OCI-M2 (cell line): ENCODE data around the gene ACBD3.

Experiments used
- DNase-seq: peaks from one replicate; lab custom pipeline; 2025; ENCODE audit not compliant: unreplicated experiment; lab: John Stamatoyannopoulos, UW

The ACBD3 gene

DNA sequence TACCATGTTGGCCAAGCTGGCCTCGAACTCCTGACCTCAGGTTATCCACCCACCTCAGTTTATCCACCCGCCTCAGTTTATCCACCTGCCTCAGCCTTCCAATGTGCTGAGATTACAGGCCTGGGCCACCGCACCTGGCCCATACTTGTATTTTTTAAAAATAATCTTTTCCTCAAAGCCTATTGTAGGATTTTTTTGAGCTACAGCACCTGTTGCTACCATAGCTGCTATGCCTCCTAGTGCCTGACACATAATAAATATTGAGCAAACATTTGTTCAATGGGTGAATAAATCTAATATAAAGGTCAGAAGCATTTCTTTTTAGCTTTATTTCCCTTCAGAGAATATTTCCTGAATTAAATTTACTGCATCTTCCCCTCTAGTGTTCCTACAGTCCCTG, 15.7 kb upstream of the ACBD3 start:
- DNase-seq: no peak

DNA sequence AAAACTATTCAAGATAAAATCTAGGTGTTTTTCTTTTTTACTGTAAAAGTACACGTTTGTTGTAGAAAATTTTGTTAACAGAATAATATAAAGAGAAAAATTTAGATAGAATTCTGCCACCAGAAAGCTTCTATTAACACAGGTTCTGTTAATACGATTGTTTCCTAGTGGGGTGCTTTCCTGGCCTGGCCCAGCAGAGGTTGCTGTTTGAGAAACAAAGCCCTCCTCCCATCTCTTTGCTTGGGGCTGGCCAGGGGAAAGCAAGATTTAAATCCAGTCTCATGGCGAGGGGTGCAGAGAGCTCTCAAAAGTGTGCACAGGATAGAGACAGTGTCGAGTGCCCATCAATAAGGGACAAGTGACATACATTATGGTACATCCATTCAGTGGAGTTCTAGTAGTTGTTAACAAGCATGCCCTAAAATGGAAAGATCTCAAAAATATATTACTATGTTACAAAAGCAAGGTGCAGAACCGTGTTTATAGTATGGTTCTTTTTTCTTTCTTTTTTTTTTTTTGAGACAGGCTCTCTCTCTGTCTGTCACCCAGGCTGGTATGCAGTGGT, 14.6 kb upstream of the ACBD3 start:
- DNase-seq: no peak

DNA sequence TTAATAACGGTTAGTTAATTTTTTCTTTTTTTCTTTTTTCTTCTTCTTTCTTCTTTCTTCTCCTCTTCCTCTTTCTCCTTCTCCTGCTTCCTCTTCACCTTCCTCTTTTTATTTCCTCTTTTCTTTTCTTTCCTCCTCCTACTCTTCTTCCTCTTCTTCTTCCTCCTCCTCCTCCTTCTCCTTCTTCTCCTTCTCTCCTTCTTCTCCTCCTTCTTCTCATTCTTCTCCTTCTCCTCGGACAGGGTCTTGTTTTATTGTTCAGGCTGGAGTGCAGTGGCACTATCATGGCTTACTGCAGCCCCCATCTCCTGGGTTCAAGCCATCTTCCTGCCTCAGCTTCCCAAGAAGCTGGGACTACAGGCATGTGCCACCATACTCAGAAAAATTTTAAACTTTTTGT, 13.4 kb upstream of the ACBD3 start:
- no peak for DNase-seq

DNA sequence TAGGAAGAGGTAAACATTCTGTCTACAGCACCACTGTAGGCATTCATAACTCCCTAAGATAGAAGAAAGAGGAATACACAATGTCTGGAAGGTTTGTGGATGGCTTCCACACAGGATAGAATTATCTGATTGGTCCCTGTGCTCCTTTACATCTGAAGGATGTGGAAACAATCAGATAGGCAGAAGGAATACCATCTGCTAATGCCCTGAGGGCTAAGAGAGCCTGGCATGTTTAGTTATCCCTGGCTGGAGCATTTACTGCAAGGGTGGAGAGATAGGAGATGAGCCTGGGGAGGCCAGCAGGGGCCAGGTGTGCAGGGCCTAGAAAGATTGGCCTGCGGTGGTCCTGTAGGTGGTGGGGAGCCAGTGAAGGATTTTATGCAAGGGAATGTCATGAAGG, 8.6 kb upstream of the ACBD3 start:
- no peak for DNase-seq

DNA sequence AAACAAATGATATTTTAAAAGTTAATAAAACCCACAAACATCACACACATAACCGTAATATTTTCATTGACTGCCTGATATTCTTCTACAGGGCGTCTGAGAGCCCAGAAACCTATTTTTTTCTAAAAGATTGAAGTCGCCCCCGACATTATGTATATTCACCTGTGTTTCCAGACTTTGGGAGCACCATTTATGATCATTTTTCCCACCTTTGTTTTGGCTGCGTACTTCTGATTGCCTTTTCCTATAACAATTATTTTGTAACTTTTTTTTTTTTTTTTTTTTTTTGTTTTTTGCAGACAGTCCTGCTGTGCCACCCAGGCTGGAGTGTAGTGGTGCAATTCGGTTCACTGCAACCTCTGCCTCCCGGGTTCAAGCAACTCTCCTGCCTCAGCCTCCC, 839 bp upstream of the ACBD3 start:
- no peak for DNase-seq

DNA sequence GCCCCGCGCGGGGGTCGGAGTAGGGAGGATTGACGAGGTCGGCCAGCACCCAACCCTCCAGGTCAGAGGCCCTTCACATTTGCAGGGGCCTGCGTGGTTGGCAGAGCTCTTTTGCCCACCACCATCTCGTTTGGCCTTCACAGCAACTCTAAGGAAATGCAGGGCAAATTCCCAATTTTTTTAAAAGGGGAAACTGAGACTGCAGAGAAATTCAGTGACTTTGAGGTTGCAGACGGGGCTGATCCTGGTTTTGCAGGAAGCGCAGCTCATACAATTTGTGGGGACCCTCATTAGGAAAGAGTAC, 430 bp upstream of the ACBD3 start:
- DNase-seq: no peak

DNA sequence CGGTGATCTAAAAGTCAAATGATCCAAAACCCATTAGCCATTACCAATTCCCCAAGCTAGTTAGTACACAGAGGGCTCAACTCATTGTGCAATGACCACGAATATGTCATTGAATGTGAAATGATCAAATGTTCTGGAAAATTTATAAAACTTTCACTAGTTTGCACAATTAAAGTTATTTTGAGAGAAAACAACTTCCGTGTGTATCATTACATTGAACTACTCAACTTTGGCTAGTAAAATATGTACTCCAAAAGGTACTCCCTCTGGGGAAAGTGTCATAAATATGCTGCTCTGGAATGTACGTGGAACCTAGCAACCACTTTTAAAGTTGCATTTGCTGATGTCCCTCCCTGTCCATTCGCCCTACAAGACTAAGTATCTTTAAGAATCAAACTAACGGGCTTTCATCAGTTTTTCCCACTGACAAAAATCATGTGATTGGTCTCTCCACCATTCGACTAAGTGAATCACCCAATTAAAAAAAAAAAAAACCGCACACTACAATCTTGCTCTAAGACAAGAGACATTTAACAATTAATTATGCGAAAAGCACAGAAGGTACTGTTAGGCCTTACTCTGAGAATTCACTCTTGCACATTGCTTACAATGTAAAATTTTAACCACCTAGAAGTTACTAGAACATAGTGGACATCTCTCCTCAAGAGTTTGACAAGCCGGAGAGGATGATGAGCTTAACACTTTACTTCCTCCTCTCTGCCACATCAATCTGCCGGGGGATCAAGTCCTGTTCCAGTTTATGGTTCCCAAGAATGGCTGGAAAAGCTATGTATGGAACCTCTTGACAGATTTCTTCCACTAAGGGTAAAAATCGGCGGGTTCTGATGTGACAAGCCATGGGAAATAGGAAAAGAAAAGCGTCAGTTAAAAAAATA, 1.2 kb downstream of the ACBD3 start:
- DNase-seq: no peak

DNA sequence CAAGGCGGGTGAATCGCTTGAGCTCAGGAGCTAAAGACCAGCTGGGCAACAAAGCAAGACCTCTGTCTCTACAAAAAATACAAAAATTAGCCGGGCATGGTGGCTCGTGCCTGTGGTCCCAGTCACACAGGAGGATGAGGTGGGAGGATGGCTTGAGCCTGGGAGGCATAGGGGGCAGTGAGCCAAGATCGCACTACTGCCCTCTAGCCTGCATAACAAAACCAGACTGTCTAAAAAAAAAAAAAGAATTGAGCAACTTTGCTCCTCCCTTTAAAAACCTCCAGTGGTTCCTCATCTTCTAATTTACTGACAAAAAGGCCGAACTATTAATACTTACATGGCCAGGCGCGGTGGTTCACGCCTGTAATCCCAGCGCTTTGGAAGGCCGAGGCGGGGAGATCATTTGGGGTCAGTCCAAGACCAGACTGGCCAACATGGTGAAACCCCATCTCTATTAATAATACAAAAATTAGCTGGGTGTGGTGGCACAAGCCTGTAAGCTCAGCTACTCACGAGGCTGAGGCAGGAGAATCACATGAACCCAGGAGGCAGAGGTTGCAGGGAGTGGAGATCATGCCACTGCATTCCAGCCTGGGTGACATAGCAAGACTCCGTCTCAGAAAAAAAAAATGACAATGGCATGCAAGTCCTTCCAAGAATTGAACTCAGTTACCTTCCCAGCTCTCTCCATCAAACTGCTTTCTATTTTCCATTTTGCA, 4.4 kb downstream of the ACBD3 start:
- DNase-seq: no peak

DNA sequence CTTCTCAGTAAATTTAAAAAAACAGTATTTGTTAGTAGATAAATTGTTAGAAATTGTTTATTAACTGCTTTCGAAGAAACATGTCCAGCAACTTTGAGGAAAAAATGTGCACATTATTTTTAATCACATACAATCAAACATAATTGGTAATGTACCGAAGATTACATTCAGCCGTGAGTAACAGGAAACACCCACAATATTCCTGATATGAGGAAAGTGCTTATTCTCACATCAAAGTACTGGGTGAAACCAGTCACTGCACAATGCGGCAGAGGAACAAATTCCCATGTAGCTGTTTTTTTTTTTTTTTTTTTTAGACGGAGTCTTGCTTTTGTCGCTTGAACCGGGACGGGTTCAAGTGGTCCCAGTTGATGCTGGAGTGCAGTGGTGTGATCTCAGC, 9.7 kb downstream of the ACBD3 start:
- DNase-seq: no peak

DNA sequence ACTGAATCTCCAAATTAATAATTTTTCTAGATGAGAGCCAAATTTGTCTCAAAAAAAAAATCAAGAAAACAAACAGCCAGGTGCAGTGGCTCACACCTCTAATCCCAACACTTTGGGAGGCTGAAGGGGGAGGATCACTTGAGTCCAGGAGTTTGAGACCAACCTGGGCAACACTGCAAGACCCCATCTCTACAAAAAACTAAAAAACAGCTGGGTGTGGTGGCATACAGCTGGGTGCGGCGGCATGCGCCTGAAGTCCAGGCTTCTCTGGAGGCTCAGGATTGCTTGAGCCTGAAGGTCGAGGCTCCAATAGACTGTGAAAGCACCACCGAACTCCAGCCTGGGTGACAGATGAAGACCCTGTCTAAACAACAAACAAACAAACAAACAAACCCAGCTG, 14.0 kb downstream of the ACBD3 start:
- DNase-seq: no peak

DNA sequence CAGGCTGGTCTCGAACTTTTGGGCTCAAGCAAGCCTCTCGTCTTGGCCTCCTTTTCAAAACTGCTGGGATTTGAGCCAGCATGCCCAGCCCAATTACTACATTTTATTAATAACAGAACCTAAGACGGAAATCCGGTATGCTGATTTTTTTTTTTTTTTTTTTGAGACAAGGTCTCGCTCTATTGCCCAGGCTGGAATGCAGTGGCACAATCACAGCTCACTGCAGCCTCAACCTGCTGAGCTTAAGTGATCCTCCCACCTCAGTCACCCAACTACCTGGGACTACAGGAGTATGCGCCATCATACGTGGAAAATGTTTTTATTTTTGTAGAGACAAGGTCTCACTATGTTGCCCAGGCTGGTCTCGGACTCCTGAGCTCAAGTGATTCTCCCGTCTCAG, 20.2 kb downstream of the ACBD3 start:
- DNase-seq: no peak

DNA sequence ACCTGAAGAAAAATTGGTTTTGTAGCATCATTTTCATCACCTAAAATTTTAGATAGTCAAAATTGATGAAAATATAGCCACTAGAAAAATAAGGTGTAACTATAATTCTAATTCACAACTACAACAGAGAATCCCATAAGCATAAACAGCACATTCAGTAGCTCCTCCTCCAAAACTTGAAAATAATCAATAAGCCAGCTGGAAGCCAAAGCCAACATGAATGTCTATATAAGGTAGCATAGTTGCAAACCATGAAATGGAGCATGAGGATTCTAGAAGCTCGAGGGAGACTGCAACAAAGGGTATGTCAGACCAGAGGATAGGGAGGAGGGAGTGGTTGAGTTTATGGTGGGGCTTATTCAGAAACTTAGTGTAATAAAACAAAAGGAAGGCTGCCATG, 22.4 kb downstream of the ACBD3 start:
- DNase-seq: no peak

DNA sequence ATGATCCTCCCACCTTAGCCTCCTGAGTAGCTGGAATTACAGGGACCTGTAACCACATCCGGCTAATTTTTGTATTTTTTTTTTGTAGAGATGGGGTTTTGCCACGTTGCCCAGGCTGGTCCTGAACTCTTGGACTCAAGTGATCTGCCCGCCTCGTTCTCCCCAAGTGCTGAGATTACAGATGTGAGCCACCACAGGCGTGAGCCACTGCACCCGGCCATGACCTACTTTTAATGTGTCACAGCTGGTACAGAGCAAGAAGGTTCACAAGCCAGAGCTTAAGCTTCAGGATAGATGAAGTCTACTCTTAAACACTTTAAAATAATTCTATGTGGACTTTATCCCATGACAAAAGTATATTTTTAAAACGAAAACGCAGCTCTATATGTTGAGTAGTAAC, 23.6 kb downstream of the ACBD3 start:
- DNase-seq: no peak

DNA sequence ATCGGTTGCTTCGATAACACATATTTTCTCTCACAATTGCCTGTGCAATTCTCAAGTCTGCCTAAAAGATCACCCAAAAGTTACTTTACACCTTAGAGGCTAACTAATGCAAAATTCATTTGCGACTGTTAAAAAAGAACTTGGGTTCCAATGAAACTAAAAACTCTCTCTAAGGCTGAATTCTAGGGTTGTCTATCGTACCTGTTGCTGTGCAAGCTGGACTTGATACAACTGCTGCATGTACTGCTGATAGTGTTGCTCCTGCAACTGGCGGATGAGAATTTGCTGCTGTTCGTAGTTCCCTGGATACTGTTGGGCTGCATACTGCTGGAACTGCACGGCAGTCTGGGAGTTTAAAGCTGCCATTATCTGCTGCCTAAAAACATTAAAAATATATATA, 27.6 kb downstream of the ACBD3 start:
- DNase-seq: no peak

DNA sequence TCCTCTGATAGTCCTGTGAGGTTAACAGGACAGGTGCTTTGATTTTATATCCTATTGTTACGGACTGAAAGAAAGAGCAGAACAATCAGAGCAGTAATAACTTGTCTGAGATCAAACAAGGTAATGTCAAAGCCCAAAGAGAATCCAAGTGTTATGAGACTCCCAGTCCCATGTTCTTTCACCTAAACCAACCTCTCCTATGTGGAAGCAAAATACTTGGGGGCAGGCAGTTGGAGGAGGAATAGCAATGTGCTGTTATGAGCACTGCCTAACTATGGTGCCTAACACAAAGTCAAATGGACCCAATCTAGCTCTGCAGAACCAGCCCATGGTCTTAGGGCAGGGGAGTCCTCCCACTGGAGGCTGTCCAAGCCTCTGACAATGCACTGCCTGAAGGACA, 28.1 kb downstream of the ACBD3 start:
- DNase-seq: no peak

DNA sequence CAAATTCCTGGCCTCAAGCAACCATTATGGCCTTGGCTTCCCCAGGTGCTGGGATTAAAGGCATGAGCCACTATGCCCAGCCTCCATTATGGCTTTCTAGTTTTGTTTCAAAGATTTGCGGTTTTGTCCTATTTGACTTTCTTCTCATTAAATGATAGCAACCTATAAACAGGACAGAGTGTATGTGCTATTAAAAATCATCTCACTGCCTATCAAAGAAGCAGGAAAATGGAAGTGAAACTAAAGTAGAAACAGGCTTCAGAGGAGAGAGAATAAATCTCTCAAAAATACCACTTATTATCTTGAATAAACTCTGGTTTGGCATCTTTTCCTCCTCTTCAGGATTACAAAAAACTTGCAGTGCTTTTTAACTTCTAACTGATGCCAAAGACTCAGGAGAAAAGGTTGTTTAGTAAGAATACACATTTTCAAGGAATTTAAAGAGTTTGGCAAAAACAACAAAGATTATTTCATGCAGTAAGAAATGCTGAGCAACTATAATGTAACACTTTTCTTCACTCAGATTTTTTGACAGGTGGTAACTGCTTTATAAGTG, 28.7 kb downstream of the ACBD3 start:
- no peak for DNase-seq

DNA sequence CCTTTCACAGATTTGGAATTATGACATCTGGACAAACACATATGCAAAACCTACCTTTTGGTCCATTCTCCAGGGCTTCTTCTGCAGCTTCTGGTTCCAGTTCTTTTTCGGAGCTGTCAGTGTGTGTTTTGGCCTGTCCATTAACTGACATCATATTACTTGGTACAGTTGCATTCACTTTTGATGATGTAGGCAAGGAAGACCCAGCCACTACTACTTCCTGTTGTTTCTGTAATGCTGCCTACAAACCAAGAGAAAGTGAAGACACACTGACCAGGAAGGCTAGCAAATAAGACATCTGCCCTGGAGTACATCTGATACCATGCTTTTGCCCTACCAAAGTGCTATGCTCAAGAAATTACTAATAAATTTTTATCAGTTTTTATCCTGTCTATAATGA, 31.9 kb downstream of the ACBD3 start:
- no peak for DNase-seq

DNA sequence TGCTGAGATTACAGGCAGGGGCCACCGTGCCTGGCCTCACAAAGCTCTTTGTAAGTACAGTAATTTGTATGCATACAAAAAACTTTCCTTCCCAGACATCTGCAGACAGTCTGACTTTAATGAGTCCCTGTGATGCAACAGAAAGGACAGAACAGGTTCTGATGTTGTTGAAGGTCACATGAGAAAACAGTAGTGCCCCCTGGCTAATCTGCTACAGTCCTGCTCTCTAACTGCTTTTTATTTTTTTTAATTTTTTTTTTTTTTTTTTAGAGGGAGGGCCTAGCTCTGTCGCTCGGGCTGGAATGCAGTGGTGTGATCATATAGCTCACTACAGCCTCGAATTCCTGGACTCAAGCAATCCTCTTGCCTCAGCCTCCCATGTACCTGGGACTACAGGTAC, 36.7 kb downstream of the ACBD3 start:
- no peak for DNase-seq

DNA sequence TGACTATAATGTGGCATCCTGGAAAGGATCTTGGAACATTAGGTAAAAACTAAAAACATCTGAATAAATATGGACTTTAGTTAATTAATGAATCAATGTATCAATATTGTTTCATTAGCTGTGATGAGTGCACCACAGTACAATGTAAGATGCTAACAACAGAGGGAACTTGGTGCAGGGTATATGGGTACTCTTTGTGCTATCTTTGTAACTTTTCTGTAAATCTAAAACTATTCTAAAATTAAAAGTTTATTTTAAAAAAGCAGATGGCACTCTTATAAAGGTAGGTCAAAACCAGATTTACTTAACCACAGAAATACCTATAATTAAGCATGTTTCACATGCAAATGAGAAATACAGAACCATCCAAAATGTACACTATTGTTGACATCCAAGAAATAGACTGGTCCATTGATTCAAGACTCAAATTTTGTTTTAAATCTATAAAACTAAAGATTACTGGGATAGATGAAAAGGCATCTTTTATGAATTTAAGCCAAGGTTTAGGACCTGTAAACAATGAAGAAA, 38.4 kb downstream of the ACBD3 start:
- no peak for DNase-seq

DNA sequence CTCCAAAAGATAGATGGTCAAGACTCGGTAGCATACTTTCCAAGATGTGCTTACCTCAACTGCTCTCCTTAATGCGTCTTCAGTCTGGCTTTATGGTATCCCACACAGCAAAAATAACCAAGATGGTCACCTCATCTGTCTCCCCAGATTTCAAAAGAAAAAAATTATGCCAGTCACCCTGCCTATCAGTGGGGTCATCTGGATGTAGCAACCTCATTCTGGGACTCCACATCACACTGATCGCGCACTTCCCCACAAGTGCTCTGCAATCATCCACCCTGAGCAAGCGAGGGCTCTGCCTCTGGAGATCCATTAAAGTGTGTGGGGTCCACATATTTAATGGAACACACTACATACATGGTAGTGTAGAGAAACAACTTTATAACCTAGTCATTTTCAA, 42.5 kb downstream of the ACBD3 start:
- DNase-seq: no peak

DNA sequence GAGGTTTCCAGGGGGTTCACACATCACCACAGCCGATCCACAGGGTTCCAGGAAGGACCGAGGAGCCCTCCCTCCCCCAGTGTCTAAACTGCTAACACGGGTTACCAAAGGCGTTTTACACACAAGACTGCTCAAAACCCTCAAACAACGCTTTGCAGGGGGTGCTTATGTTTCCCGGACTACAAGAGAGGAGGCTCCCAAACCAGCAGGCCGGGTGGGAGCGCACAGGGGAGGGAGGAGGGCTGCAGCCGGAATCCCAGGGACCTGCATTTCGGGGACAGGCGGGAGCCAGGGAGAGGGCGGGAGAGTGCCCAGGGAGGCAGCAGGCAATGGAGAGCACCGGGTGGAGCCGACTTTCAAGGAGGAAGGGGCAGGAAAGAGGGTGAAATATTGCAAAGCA, 50.8 kb downstream of the ACBD3 start:
- DNase-seq: no peak

DNA sequence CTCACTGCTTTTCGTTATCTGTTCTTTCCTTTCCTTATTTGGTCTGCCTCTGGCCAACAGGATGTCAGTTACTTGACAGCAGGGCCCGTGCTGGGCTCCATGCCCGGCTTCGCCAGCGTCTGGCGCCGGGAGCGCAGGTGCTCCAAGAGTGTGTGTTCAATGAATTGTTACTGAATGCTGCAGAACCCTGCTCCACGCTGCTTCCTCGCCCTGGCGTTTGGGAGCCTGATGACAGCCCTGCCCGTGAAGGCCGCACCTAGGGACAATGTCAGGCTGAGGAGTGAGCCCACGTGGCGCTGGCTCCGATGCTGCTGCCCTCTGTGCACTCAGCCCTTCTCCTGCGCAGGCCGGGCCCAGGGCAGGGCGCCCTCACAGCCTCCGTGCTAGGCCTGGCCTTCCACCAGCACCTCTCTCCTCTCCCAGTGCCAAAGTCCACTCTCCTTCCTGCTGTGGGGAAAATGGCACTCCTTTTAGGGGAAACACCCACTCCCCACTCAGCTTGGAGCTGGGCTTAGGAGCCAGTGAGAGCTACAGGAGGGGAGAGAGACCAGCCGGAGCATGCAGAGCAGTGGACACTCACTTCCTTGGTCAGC, 51.4 kb downstream of the ACBD3 start:
- DNase-seq: no peak
